Measurements from ENCODE around the gene SLC29A2. TPM values are rescaled to one million over a fixed set of nuclear protein-coding genes. Genes with fewer than 3 reads are reported as not detected.

The SLC29A2 gene
- total and polyA plus RNA-seq, 2 donors from 2014 or later = 10.4 to 17.5 TPM

GRCh38 chr11:66328302-66329144 lies 43.0 kb downstream of the SLC29A2 start:
- peak; percentile 96 for TF ChIP-seq CTCF (IDR thresholded peaks at IDR 0.05; ENCODE audit: borderline replicate concordance, extremely low read depth, insufficient read depth)
- H3K4me3 ChIP-seq (ENCODE audit: low read length in 3 of 3) = peak overlapping the region in 2 of 3 donors; percentile 12 to 37
- peaks cover 0 to 17% (median 11%) of the 10 kb centered on the region in 3 donors for H3K4me1 ChIP-seq (ENCODE audit: control insufficient read depth in 2 of 3, insufficient read depth in 2 of 3, low read depth in 1 of 3, low read length in 3 of 3)
- no peak for FAIRE-seq
- H3K9me3 ChIP-seq (ENCODE audit: control insufficient read depth in 2 of 3, insufficient read depth in 1 of 3, low read length in 3 of 3) = no peaks in the 10 kb centered on the region
- intact Hi-C loops (cut with DNase I) = no loop called here
- no peaks in the 10 kb centered on the region for H3K27me3 ChIP-seq (ENCODE audit: control insufficient read depth, insufficient read depth, low read length)
- peak; percentile 80 to 88 (median 88) for DNase-seq
- no peaks in the 10 kb centered on the region for H3K36me3 ChIP-seq (ENCODE audit: control insufficient read depth in 2 of 3, insufficient read depth in 3 of 3, low read length in 3 of 3)
- H3K9ac ChIP-seq (ENCODE audit: low read length in 3 of 3) = no peak overlapping the region
- peak overlapping the region in 1 of 2 donors; percentile 36 for H3K27ac ChIP-seq (ENCODE audit: low read depth in 2 of 2, low read length in 2 of 2)

GRCh38 chr11:66328031-66328301 lies 43.6 kb downstream of the SLC29A2 start:
- no peak overlapping the region for H3K4me3 ChIP-seq (ENCODE audit: low read length in 3 of 3)
- H3K36me3 ChIP-seq (ENCODE audit: control insufficient read depth in 2 of 3, insufficient read depth in 3 of 3, low read length in 3 of 3) = no peaks in the 10 kb centered on the region
- H3K9me3 ChIP-seq (ENCODE audit: control insufficient read depth in 2 of 3, insufficient read depth in 1 of 3, low read length in 3 of 3) = no peaks in the 10 kb centered on the region
- FAIRE-seq (no peak), DNase-seq (peak in 1 of 5 donors; percentile 56)
- H3K4me1 ChIP-seq (ENCODE audit: control insufficient read depth in 2 of 3, insufficient read depth in 2 of 3, low read depth in 1 of 3, low read length in 3 of 3) = peaks cover 0 to 17% (median 11%) of the 10 kb centered on the region in 3 donors
- H3K9ac ChIP-seq (ENCODE audit: low read length in 3 of 3) = no peak overlapping the region
- peak overlapping the region in 1 of 2 donors; percentile 36 for H3K27ac ChIP-seq (ENCODE audit: low read depth in 2 of 2, low read length in 2 of 2)
- intact Hi-C loops (cut with DNase I) = no loop called here
- TF ChIP-seq CTCF (IDR thresholded peaks at IDR 0.05; ENCODE audit: borderline replicate concordance, extremely low read depth, insufficient read depth) = no peak
- no peaks in the 10 kb centered on the region for H3K27me3 ChIP-seq (ENCODE audit: control insufficient read depth, insufficient read depth, low read length)

GRCh38 chr11:66327171-66328030 lies 44.2 kb downstream of the SLC29A2 start:
- intact Hi-C loops (cut with DNase I) = no loop called here
- Histone ChIP-seq H3K4me3 (ENCODE audit: low read length in 3 of 3) (no peak overlapping the region), H3K27ac (ENCODE audit: low read depth in 2 of 2, low read length in 2 of 2) (peak overlapping the region in 1 of 2 donors; percentile 53), H3K27me3 (ENCODE audit: control insufficient read depth, insufficient read depth, low read length) (no peaks in the 10 kb centered on the region), H3K4me1 (ENCODE audit: control insufficient read depth in 2 of 3, insufficient read depth in 2 of 3, low read depth in 1 of 3, low read length in 3 of 3) (peaks cover 0 to 17% (median 11%) of the 10 kb centered on the region in 3 donors), H3K9me3 (ENCODE audit: control insufficient read depth in 2 of 3, insufficient read depth in 1 of 3, low read length in 3 of 3) (no peaks in the 10 kb centered on the region), H3K36me3 (ENCODE audit: control insufficient read depth in 2 of 3, insufficient read depth in 3 of 3, low read length in 3 of 3) (no peaks in the 10 kb centered on the region), H3K9ac (ENCODE audit: low read length in 3 of 3) (no peak overlapping the region)
- no peak for FAIRE-seq
- TF ChIP-seq CTCF (IDR thresholded peaks at IDR 0.05; ENCODE audit: borderline replicate concordance, extremely low read depth, insufficient read depth) = no peak
- peak in 1 of 5 donors; percentile 78 for DNase-seq

All from kidney (tissue), 14 donors.